Anterior cingulate cortex (tissue), 58 donors: ENCODE measurements around the gene ITGB3.

Experiments used
- DNase-seq, 58 donors: peaks; one replicate each; lab custom pipeline; 2025; lab: John Stamatoyannopoulos, UW

Gene ITGB3

GRCh38 chr17:47274319-47275069 is 20.9 kb downstream of the ITGB3 start:
- DNase-seq: no peak

DNA sequence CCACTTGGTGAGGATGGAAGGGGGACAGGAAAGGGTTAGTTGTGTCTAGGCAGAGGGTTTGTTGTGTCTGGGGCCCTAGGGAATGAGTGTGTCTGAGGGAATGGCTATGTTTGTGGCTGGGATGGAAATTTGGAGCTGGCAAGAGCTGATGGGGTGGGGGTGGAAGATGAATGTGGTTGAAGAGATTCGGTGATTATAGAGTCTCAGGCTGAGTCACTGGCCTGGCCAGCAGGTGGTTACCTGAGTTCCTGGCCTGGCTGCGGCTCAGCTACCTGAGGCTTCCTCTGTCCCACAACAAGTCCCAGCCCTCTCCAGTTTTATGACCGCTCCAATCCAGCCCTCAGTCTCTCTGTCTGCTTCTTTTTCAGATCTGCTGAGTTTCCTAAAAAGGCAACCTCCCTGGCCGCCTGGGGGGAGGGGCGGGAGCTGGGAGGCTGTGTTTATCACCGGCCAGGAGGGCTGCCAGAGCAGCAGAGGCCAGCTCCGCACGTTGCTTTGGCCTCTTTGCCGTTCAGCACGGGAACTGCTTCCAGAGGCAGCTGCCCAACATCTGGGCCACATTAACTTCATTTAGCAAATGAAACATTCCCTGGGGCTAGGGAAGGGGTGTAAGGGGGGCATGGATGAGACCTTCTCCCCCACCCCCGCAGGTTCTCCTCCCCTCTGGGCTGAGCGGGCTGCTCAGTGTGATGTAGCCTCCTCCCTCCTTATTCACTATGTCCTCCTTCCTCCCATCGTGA is 21.8 kb downstream of the ITGB3 start:
- no peak for DNase-seq

DNA sequence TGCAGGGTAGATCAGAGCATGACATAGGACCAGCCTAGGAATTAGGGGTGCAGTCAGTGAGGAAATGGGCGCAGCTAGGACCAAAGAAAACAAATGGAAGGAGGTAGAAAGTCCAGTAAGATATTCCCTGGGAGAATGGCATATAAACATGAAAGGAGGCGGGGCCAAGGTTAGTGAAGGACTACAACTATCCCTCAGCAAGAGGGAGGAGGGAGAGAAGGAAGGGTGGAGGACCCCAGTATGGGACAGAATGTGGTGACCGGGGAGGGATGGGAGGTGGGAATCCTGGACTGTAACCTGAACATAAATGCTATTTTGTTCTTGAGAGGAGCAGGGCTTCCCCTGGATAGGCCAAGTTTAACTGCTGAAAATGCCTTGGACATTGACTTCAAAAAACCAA is 22.8 kb downstream of the ITGB3 start:
- no peak for DNase-seq

GRCh38 chr17:47276868-47277267 is 23.2 kb downstream of the ITGB3 start:
- DNase-seq: peak in 10 of 58 donors; percentile 3 to 9 (median 5)

GRCh38 chr17:47277921-47278320 is 24.3 kb downstream of the ITGB3 start:
- no peak for DNase-seq

GRCh38 chr17:47278561-47278960 is 24.9 kb downstream of the ITGB3 start:
- DNase-seq: no peak

DNA sequence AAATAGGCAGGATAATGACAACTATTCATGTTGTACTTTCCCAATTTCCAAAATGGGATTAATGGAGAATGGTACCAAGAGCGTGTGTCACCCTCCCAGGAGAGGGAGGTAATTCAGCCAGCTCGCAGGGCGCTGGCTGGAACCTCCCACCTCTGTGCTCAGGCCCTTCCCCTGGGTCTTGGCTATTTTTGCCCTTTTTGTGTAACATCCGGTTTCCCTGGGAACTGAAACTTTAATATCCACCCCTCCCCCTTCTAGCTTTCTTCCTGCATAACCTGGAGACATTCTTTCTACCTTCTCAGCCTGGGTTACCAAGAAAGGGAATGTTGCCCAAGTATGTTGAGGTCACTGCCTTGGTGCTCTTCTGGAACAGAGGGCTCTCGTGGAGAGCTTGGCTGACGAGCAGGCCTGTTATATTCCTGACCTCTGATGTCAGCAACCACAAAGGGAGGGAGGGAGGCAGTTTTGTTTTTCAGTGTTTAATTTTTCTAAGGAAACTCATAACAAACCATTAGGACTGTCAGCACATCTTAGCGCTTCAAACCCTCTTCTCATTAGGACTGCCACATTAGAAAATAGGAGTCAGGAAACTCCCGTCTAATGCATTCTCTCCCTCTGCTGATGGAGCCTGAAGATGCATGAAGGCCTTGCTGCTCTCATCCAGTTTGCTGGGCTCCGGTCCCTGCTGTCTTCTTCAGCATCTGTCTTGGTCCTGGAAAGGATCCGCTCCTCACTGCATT is 25.6 kb downstream of the ITGB3 start:
- DNase-seq: peak in 5 of 58 donors; percentile 0 to 48 (median 7)

GRCh38 chr17:47280072-47280811 is 26.6 kb downstream of the ITGB3 start:
- no peak for DNase-seq

GRCh38 chr17:47281216-47281615 is 27.6 kb downstream of the ITGB3 start:
- no peak for DNase-seq

DNA sequence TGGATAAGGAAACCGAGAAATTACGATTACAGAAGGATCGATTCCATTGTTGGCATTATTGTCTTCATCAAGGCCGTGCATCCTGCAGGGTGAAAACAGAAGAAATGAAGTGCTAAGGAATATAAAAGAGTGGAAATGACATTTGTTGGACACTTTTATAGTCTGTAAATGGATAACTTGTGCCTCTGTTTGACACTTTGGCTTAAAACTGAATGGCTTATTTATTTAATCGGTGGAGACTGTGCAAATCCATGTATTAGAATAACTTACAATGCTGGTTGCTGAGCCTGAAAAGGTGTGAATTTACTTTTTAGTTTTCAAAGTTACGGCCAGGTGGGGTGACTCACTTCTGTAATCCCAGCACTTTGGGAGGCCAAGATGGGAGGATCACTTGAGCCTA is 31.4 kb downstream of the ITGB3 start:
- no peak for DNase-seq

- no peak for DNase-seq
Measured at GRCh38 chr17:47286198-47286914, 32.7 kb downstream of the ITGB3 start.

DNA sequence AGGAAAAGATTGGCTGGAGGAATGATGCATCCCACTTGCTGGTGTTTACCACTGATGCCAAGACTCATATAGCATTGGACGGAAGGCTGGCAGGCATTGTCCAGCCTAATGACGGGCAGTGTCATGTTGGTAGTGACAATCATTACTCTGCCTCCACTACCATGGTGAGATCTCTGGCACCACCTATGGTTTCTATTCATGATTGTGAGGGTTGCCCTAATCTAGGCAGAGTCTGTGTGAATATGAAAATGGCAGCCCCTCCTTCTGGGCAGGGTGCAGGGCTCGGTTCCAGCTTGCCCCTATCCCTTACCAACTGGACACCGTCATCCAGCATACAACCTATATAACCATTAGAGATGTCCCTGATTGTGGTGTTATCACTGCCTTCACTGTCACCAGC is 33.4 kb downstream of the ITGB3 start:
- no peak for DNase-seq

- no peak for DNase-seq
Measured at GRCh38 chr17:47287639-47288038, 34.0 kb downstream of the ITGB3 start.

GRCh38 chr17:47288531-47289116 is 35.0 kb downstream of the ITGB3 start:
- DNase-seq: no peak

GRCh38 chr17:47289302-47289701 is 35.7 kb downstream of the ITGB3 start:
- DNase-seq: no peak

DNA sequence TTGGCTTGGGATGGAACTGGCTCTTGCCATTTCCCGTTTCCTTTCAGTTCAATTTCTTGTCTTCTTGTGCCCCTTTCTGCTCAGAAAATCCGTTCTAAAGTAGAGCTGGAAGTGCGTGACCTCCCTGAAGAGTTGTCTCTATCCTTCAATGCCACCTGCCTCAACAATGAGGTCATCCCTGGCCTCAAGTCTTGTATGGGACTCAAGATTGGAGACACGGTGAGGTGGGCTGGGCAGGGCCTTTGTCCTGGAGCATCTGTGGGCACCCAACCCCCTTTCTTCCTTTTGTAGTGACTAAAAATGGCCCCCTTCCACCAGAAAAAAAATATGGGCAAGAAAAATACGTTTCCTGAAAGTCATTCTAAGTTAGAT is 37.2 kb downstream of the ITGB3 start:
- no peak for DNase-seq

DNA sequence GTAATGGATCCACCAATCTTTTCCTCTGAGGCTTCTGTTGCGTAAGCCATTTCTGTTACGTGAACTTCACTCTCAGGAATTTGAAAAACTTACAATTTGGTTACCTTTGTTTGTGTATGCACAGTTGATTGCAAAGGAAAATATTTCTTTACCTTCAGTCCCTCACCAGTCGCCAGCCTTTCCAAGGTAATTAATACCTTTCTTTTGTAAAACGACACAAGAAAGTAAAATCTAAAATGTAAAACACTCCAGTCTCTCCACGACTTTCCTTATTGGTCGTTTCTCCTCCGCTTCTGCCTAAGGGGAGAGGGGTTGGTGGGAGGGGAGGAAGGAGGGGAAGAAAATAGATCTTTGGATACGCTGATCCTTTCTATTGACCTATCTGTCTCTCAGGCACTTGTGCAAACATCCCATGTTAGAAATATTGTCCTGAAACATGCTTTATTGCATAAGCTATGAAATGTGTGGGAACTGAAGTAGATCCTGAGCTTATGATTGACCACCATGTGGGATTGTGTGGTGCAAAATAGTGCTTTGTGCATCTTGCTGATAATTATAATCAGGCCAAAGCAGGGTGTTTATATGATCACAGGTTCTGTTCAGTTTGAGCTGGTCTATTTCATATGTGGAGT is 37.7 kb downstream of the ITGB3 start:
- DNase-seq: no peak

DNA sequence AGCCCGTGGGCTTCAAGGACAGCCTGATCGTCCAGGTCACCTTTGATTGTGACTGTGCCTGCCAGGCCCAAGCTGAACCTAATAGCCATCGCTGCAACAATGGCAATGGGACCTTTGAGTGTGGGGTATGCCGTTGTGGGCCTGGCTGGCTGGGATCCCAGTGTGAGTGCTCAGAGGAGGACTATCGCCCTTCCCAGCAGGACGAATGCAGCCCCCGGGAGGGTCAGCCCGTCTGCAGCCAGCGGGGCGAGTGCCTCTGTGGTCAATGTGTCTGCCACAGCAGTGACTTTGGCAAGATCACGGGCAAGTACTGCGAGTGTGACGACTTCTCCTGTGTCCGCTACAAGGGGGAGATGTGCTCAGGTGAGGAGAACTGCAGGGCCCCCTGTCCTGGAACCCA is 38.6 kb downstream of the ITGB3 start:
- no peak for DNase-seq
